GM12878 (cell line): ENCODE data around the gene TYW1B. TPM values are rescaled to one million over a fixed set of nuclear protein-coding genes. Genes with fewer than 3 reads are reported as not detected.
A peak's percentile ranks its signal among the peaks of the same experiment; 100 is the strongest.
"Not testable (repeated sequence)": the region's sequence is repeated elsewhere in the genome, so short reads cannot be mapped to it uniquely, and the experiment has no call there.

Experiments used
- ATAC-seq: fragments of 200-7000 bp; cut with Tn5 transposase; 3 replicates; pipeline ENCODE4 v1.9.1; 2020; ENCODE audit warnings: mild to moderate bottlenecking, moderate library complexity
- BruUV-seq: library from RNA; stranded (reverse); fragments of 400-500 nt; replicated peaks from 2 replicates; lab custom pipeline; 2021; lab: Mats Ljungman, UMichigan
- CTCF ChIA-PET: fragments of 300-600 bp; sonication (Branson Sonifier 250); formaldehyde crosslinking; extraction: SDS; loops from one replicate; lab custom pipeline; 2021; ENCODE audit warnings: inconsistent platforms; lab: Yijun Ruan, JAX
- POLR2A ChIA-PET: fragments of 350-600 bp; formaldehyde crosslinking; extraction: SDS; loops from one replicate; lab custom pipeline; 2021; ENCODE audit warnings: inconsistent platforms; lab: Charles Lee
- RAD21 ChIA-PET: fragments of 300-600 bp; sonication (Branson Sonifier 250); formaldehyde crosslinking; loops from one replicate; lab custom pipeline; 2023; ENCODE audit warnings: antibody characterized with exemption; ENCODE audit not compliant: unreplicated experiment; lab: Charles Lee
- SMC1A ChIA-PET: fragments of 300-600 bp; sonication (Branson Sonifier 250); formaldehyde crosslinking; loops from one replicate; lab custom pipeline; 2023; ENCODE audit not compliant: unreplicated experiment, uncharacterized antibody; lab: Charles Lee
- DNase-seq: peaks from one replicate; pipeline ENCODE4 v3.0.0-alpha.2; 2011; ENCODE audit warnings: low read depth, low spot score
- FAIRE-seq: peaks from 3 replicates; lab custom pipeline; 2011; peaks lifted over from hg19 to GRCh38; lab: Jason Lieb, UNC
- H2AFZ ChIP-seq: 2 replicates; pipeline ENCODE4 v1.6.0; 2011; ENCODE audit warnings: low read depth, low read length, control low read depth; ENCODE audit not compliant: control insufficient read depth
- H3K27ac ChIP-seq: 2 replicates; pipeline ENCODE4 v1.5.1; 2011; ENCODE audit warnings: control low read depth; ENCODE audit not compliant: control insufficient read depth, insufficient read depth
- H3K27me3 ChIP-seq, 2 experiments: replicated peaks in 1 of 2; 2 replicates each; pipeline versions ENCODE4 v1.6.0 to v1.6.1; 2011; ENCODE audit warnings: low read length in 1 of 2; ENCODE audit not compliant: control insufficient read depth in 2 of 2, insufficient read depth in 2 of 2
- H3K36me3 ChIP-seq, 2 experiments: 2 replicates each; pipeline ENCODE4 v1.5.1; 2011; ENCODE audit warnings: low read length in 1 of 2; ENCODE audit not compliant: control insufficient read depth in 2 of 2, insufficient read depth in 2 of 2
- H3K4me1 ChIP-seq: 2 replicates; pipeline ENCODE4 v1.6.1; 2011; ENCODE audit warnings: mild to moderate bottlenecking, low read length, moderate library complexity, mixed read lengths; ENCODE audit not compliant: control insufficient read depth, insufficient read depth
- H3K4me2 ChIP-seq: 2 replicates; pipeline ENCODE4 v1.6.0; 2011; ENCODE audit warnings: control low read depth; ENCODE audit not compliant: control insufficient read depth, insufficient read depth
- H3K4me3 ChIP-seq: fragments of 200-600 bp; sonication (generic); 2 replicates; pipeline ENCODE4 v1.5.1; 2016
- H3K79me2 ChIP-seq: 2 replicates; pipeline ENCODE4 v1.6.0; 2011; ENCODE audit warnings: low read length; ENCODE audit not compliant: control insufficient read depth, insufficient read depth
- H3K9ac ChIP-seq: 2 replicates; pipeline ENCODE4 v1.8.0; 2011; ENCODE audit warnings: low read length, control low read depth, mixed read lengths; ENCODE audit not compliant: control insufficient read depth, insufficient read depth
- H3K9me3 ChIP-seq: replicated peaks from 3 replicates; pipeline ENCODE4 v1.5.1; 2011; ENCODE audit warnings: mild to moderate bottlenecking, low read length; ENCODE audit not compliant: control insufficient read depth, insufficient read depth
- H4K20me1 ChIP-seq: 2 replicates; pipeline ENCODE4 v1.6.0; 2011; ENCODE audit not compliant: control insufficient read depth, insufficient read depth
- ATF7 ChIP-seq: fragments of 450-650 bp; IDR thresholded peaks from 2 replicates; pipeline ENCODE4 v1.6.1; 2016; ENCODE audit warnings: low read depth, mild to moderate bottlenecking
- CREB1 ChIP-seq: IDR thresholded peaks from 2 replicates; pipeline ENCODE4 v1.6.1; 2012; ENCODE audit warnings: low read depth, mild to moderate bottlenecking, inconsistent platforms
- DPF2 ChIP-seq: fragments of 450-650 bp; IDR thresholded peaks from 2 replicates; pipeline ENCODE4 v1.6.1; 2017; ENCODE audit warnings: mild to moderate bottlenecking
- NBN ChIP-seq: fragments of 450-650 bp; IDR thresholded peaks from 2 replicates; pipeline ENCODE4 v1.6.1; 2016
- RB1 ChIP-seq: fragments of 450-650 bp; formaldehyde crosslinking; IDR thresholded peaks from 2 replicates; pipeline ENCODE4 v1.6.1; 2017; ENCODE audit warnings: mild to moderate bottlenecking, borderline replicate concordance
- SMARCA5 ChIP-seq: fragments of 450-650 bp; IDR thresholded peaks from 2 replicates; pipeline ENCODE4 v1.6.1; 2017; ENCODE audit warnings: mild to moderate bottlenecking
- TAF1 ChIP-seq: IDR thresholded peaks from 2 replicates; pipeline ENCODE4 v1.6.1; 2011; ENCODE audit warnings: mild to moderate bottlenecking, low read depth, low read length, borderline replicate concordance
- ZNF207 ChIP-seq: fragments of 450-650 bp; IDR thresholded peaks from 2 replicates; pipeline ENCODE4 v1.6.1; 2014; ENCODE audit warnings: antibody characterized with exemption, mild to moderate bottlenecking, borderline replicate concordance
- WGBS: methylation state at CpG from one replicate; pipeline ENCODE4 v1.1.6; 2016; ENCODE audit warnings: low lambda C conversion rate; ENCODE audit not compliant: insufficient replicate concordance, insufficient coverage; ENCODE audit errors: missing lambda C conversion rate; 5-methylcytosine and 5-hydroxymethylcytosine counted together
- in situ Hi-C: fragments of 300-500 bp; cut with MboI; formaldehyde crosslinking; loops from 9 replicates; pipeline ENCODE4 v1.14.3; 2018; ENCODE audit warnings: mixed read lengths
- intact Hi-C: fragments of 100-400 bp; cut with micrococcal nuclease; formaldehyde crosslinking; loops from one replicate; pipeline ENCODE4 v1.14.2; 2022; ENCODE audit not compliant: unreplicated experiment
- polyA plus RNA-seq, 11 experiments: library from polyadenylated mRNA; depleted of rRNA in 4 of 11; unstranded in 6 of 11; stranded (reverse) in 5 of 11; fragments of >200 nt; fragmentation: Nextera tagmentation in 4 of 11; fragmentation: Illumina TruSeq in 1 of 11; extraction: Ambion mirVana in 4 of 11; extraction: Trizol in 1 of 11; gene quantifications; 1 replicate in 1 of 11; 2 replicates in 10 of 11; pipeline versions ENCODE4 v1.2.1 to v1.2.3, GENCODE V29; 2011 to 2016; ENCODE audit warnings: inconsistent platforms in 2 of 11, missing spikeins in 2 of 11, low read depth in 1 of 11
- total RNA-seq, 4 experiments: library from RNA; depleted of rRNA in 3 of 4; stranded (reverse); fragments of >200 nt in 3 of 4; fragmentation: Illumina TruSeq in 1 of 4; extraction: Trizol in 1 of 4; gene quantifications; 2 replicates each; pipeline versions ENCODE4 v1.2.1 to v1.2.3, GENCODE V29; 2013 to 2021
- TF ChIP-seq, protein P1 (sequence below): fragments of 450-650 bp; IDR thresholded peaks from 2 replicates; pipeline ENCODE4 v1.6.1; 2017; ENCODE audit warnings: low read depth, mild to moderate bottlenecking, moderate library complexity
- TF ChIP-seq, protein P2 (sequence below): fragments of 450-650 bp; IDR thresholded peaks from 2 replicates; pipeline ENCODE4 v1.6.1; 2017; ENCODE audit warnings: mild to moderate bottlenecking, low read depth, inconsistent platforms; ENCODE audit not compliant: poor library complexity, severe bottlenecking
- TF ChIP-seq, protein P3 (sequence below): IDR thresholded peaks from 2 replicates; pipeline ENCODE4 v1.6.1; 2012; ENCODE audit warnings: low read depth, low read length, improper control_type of control experiment
- TF ChIP-seq, protein P4 (sequence below), 3 experiments: IDR thresholded peaks in 2 of 3; conservative IDR thresholded peaks in 1 of 3; 2 replicates each; pipeline ENCODE4 v1.5.1; 2011; ENCODE audit warnings: low read depth in 3 of 3, low read length in 3 of 3, mild to moderate bottlenecking in 3 of 3, control low read depth in 2 of 3, moderate library complexity in 2 of 3, inconsistent platforms in 1 of 3, mixed read lengths in 1 of 3; ENCODE audit not compliant: control insufficient read depth in 2 of 3, insufficient read depth in 1 of 3; ENCODE audit errors: extremely low read depth in 1 of 3
- TF ChIP-seq, protein P5 (sequence below): fragments of 450-650 bp; IDR thresholded peaks from 2 replicates; pipeline ENCODE4 v1.6.1; 2016; ENCODE audit warnings: mild to moderate bottlenecking

The TYW1B gene
- total and polyA plus RNA-seq, 10 of the 15 experiments (the other 5 are each of a cell fraction or from before 2014, with no cell fraction given): 3.5 to 6.6 (median 5.3) TPM

DNA sequence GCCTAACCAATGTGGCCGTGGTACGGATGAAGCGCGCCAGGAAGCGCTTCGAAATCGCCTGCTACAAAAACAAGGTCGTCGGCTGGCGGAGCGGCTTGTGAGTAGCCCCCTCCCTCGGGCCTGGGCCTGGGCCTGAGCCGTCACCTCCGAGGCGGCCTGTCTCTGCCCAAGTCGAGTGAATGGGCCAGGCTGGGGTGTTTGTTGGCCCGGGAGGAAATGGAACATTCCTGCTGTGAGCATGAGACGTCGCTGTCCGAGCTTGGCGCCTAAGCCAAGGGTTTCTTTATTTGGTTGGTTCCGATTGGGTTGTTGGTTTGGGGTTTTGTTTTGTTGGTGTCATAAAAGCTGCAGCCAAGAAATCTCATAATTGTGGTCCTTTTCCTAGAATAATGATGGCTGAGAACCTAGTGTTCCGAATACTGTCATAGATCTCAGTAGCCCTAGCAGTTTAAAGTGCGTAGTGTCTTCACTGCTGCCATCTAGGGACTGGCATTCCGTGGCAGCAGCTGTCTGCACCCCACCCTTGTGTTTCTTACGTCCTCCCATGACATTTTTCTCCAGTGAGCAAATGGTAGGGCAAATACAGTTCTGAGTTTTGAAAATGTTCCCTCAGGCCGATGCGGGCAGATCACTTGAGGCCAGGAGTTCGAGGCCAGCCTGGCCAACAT is 1.8 kb upstream of the TYW1B start:
- H3K27me3 ChIP-seq, H3K9me3 ChIP-seq, H3K4me1 ChIP-seq, H3K36me3 ChIP-seq, BruUV-seq, H4K20me1 ChIP-seq: not testable (repeated sequence)
- H3K27ac ChIP-seq: peak overlapping the region; percentile 70
- in situ Hi-C loops (loop anchor here (5.0 kb wide), 1 partner anchor 92 kb away; no protein-coding TSS in a partner anchor), intact Hi-C loops (loop anchor here (2.0 kb wide), 1 partner anchor 49 kb away; no protein-coding TSS in a partner anchor)
- FAIRE-seq: peak; percentile 93
- 1% methylated on average over 29 of the region's 29 CpGs for WGBS
- ATAC-seq: peak; percentile 67
- ChIA-PET CTCF (interaction anchor here (1.2 to 7.0 kb wide), 3 partner anchors 86 to 691 kb away, joined by 3 to 48 read pairs (median 5); no protein-coding TSS in a partner anchor), RAD21 (interaction anchor here (1.2 to 1.6 kb wide), 2 partner anchors 86 to 87 kb away, joined by 3 to 8 read pairs; no protein-coding TSS in a partner anchor), SMC1A (interaction anchor here (0.9 kb wide), 1 partner anchor 85 kb away, joined by 4 read pairs; no protein-coding TSS in a partner anchor), POLR2A (interaction anchor here (0.6 kb wide), 2 partner anchors 28 to 99 kb away, joined by 3 read pairs; no protein-coding TSS in a partner anchor)
- H3K4me3 ChIP-seq: peak overlapping the region; percentile 81
- H2AFZ ChIP-seq: peak overlapping the region; percentile 40
- peak overlapping the region; percentile 80 for H3K9ac ChIP-seq
- DNase-seq: peak; percentile 37
- peaks cover 23% of the 10 kb centered on the region for H3K79me2 ChIP-seq
- peak overlapping the region; percentile 74 for H3K4me2 ChIP-seq
- TF ChIP-seq TAF1: 0 out of 2 replicates have a peak, but pooled peaks have one; percentile 19
- TF ChIP-seq, protein P1, sequence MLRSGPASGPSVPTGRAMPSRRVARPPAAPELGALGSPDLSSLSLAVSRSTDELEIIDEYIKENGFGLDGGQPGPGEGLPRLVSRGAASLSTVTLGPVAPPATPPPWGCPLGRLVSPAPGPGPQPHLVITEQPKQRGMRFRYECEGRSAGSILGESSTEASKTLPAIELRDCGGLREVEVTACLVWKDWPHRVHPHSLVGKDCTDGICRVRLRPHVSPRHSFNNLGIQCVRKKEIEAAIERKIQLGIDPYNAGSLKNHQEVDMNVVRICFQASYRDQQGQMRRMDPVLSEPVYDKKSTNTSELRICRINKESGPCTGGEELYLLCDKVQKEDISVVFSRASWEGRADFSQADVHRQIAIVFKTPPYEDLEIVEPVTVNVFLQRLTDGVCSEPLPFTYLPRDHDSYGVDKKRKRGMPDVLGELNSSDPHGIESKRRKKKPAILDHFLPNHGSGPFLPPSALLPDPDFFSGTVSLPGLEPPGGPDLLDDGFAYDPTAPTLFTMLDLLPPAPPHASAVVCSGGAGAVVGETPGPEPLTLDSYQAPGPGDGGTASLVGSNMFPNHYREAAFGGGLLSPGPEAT: 0 out of 2 replicates have a peak, but pooled peaks have one; percentile 36
- TF ChIP-seq, protein P2, sequence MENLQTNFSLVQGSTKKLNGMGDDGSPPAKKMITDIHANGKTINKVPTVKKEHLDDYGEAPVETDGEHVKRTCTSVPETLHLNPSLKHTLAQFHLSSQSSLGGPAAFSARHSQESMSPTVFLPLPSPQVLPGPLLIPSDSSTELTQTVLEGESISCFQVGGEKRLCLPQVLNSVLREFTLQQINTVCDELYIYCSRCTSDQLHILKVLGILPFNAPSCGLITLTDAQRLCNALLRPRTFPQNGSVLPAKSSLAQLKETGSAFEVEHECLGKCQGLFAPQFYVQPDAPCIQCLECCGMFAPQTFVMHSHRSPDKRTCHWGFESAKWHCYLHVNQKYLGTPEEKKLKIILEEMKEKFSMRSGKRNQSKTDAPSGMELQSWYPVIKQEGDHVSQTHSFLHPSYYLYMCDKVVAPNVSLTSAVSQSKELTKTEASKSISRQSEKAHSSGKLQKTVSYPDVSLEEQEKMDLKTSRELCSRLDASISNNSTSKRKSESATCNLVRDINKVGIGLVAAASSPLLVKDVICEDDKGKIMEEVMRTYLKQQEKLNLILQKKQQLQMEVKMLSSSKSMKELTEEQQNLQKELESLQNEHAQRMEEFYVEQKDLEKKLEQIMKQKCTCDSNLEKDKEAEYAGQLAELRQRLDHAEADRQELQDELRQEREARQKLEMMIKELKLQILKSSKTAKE: peak; percentile 71
- TF ChIP-seq, protein P3, sequence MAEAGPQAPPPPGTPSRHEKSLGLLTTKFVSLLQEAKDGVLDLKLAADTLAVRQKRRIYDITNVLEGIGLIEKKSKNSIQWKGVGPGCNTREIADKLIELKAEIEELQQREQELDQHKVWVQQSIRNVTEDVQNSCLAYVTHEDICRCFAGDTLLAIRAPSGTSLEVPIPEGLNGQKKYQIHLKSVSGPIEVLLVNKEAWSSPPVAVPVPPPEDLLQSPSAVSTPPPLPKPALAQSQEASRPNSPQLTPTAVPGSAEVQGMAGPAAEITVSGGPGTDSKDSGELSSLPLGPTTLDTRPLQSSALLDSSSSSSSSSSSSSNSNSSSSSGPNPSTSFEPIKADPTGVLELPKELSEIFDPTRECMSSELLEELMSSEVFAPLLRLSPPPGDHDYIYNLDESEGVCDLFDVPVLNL: 0 out of 2 replicates have a peak, but pooled peaks have one; percentile 10
- TF ChIP-seq RB1: peak; percentile 63; the same call in 1 of the 2 replicates
- 0 out of 2 replicates have a peak, but pooled peaks have one; percentile 1 for TF ChIP-seq DPF2
- TF ChIP-seq SMARCA5: 0 out of 2 replicates have a peak, but pooled peaks have one; percentile 45
- peak; percentile 34 for TF ChIP-seq CREB1
- TF ChIP-seq ATF7: peak; percentile 65; the same call in 1 of the 2 replicates
- TF ChIP-seq, protein P4, sequence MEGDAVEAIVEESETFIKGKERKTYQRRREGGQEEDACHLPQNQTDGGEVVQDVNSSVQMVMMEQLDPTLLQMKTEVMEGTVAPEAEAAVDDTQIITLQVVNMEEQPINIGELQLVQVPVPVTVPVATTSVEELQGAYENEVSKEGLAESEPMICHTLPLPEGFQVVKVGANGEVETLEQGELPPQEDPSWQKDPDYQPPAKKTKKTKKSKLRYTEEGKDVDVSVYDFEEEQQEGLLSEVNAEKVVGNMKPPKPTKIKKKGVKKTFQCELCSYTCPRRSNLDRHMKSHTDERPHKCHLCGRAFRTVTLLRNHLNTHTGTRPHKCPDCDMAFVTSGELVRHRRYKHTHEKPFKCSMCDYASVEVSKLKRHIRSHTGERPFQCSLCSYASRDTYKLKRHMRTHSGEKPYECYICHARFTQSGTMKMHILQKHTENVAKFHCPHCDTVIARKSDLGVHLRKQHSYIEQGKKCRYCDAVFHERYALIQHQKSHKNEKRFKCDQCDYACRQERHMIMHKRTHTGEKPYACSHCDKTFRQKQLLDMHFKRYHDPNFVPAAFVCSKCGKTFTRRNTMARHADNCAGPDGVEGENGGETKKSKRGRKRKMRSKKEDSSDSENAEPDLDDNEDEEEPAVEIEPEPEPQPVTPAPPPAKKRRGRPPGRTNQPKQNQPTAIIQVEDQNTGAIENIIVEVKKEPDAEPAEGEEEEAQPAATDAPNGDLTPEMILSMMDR (IDR thresholded peaks at IDR 0.05 in 2 of 3, conservative IDR thresholded peaks at IDR 0.05 in 1 of 3; ENCODE audit: control insufficient read depth in 2 of 3, extremely low read depth in 1 of 3, insufficient read depth in 1 of 3, low read depth in 3 of 3, low read length in 3 of 3): peak in 2 of 3 experiments; percentile 17 to 29; a peak in 3 of 6 replicates
- TF ChIP-seq, protein P5, sequence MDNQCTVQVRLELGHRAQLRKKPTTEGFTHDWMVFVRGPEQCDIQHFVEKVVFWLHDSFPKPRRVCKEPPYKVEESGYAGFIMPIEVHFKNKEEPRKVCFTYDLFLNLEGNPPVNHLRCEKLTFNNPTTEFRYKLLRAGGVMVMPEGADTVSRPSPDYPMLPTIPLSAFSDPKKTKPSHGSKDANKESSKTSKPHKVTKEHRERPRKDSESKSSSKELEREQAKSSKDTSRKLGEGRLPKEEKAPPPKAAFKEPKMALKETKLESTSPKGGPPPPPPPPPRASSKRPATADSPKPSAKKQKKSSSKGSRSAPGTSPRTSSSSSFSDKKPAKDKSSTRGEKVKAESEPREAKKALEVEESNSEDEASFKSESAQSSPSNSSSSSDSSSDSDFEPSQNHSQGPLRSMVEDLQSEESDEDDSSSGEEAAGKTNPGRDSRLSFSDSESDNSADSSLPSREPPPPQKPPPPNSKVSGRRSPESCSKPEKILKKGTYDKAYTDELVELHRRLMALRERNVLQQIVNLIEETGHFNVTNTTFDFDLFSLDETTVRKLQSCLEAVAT: peak; percentile 51
- 0 out of 2 replicates have a peak, but pooled peaks have one; percentile 61 for TF ChIP-seq NBN
- TF ChIP-seq ZNF207: peak; percentile 46; the same call in 1 of the 2 replicates
